Activated T-helper 17 cell treated with anti-CD3 and anti-CD28 coated beads, Interleukin-2, amount 50 U/mL, for 72 hours (primary cell): ENCODE data around the gene AOPEP. TPM values are rescaled to one million over a fixed set of nuclear protein-coding genes. Genes with fewer than 3 reads are reported as not detected.
A peak's percentile ranks its signal among the peaks of the same experiment; 100 is the strongest.
"Not testable (repeated sequence)": the region's sequence is repeated elsewhere in the genome, so short reads cannot be mapped to it uniquely, and the experiment has no call there.

Experiments
- ATAC-seq: fragments of 150-1000 bp; cut with Tn5 transposase; replicated peaks from 2 replicates; pipeline ENCODE4 v1.10.0; 2021; ENCODE audit warnings: mild to moderate bottlenecking, moderate library complexity
- H3K27ac Mint-ChIP-seq: one replicate; pipeline ENCODE4 v1.8.0; 2022; ENCODE audit warnings: mixed read lengths
- H3K27me3 Mint-ChIP-seq: one replicate; pipeline ENCODE4 v1.8.0; 2022; ENCODE audit warnings: mixed read lengths
- H3K36me3 Mint-ChIP-seq: one replicate; pipeline ENCODE4 v1.8.0; 2022; ENCODE audit warnings: low read depth, mild to moderate bottlenecking, mixed read lengths
- H3K4me1 Mint-ChIP-seq: one replicate; pipeline ENCODE4 v1.8.0; 2022; ENCODE audit warnings: mixed read lengths
- H3K4me3 Mint-ChIP-seq: one replicate; pipeline ENCODE4 v1.8.0; 2022; ENCODE audit warnings: mild to moderate bottlenecking, mixed read lengths
- H3K9me3 Mint-ChIP-seq: one replicate; pipeline ENCODE4 v1.8.0; 2022; ENCODE audit warnings: mixed read lengths
- total RNA-seq, 2 donors: library from RNA; stranded (reverse); gene quantifications; one replicate each; pipeline ENCODE4 v1.2.3, GENCODE V29; 2022

The AOPEP gene
- total RNA-seq, 2 donors from 2014 or later, result 15.5 to 16.4 TPM

DNA sequence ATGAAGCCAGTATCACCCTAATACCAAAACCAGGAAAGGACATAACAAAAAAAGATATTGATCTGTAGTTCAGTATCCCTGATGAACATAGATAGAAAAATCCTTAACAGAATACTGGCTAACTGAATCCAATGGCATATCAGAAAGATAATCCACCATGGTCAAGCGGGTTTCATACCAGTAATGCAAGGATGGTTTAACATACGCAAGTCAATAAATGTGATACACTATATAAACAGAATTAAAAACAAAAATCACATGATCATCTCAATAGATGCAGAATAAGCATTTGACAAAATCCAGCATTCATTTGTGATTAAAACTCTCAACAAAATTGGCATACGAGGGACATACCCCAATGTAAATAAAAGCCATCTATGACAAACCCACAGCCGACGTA is 110.9 kb downstream of the AOPEP start:
- Mint-ChIP-seq H3K36me3 (no peaks in the 10 kb centered on the region), H3K9me3 (peaks cover 9% of the 10 kb centered on the region), H3K27me3 (no peaks in the 10 kb centered on the region), H3K4me3 (no peak overlapping the region), H3K4me1 (peaks cover 24% of the 10 kb centered on the region), H3K27ac (no peak overlapping the region)
- ATAC-seq, result no peak

GRCh38 chr9:94839398-94839797 is 112.9 kb downstream of the AOPEP start:
- H3K36me3 Mint-ChIP-seq, result no peaks in the 10 kb centered on the region
- H3K27ac Mint-ChIP-seq, result peak overlapping the region; percentile 81
- peak; percentile 97 for ATAC-seq
- peaks cover 31% of the 10 kb centered on the region for H3K4me1 Mint-ChIP-seq
- peaks cover 9% of the 10 kb centered on the region for H3K9me3 Mint-ChIP-seq
- peak overlapping the region; percentile 19 for H3K4me3 Mint-ChIP-seq
- H3K27me3 Mint-ChIP-seq, result no peaks in the 10 kb centered on the region

GRCh38 chr9:94840738-94841137 is 114.2 kb downstream of the AOPEP start:
- Mint-ChIP-seq H3K4me3 (no peak overlapping the region), H3K9me3 (peaks cover 9% of the 10 kb centered on the region)

GRCh38 chr9:94843134-94843533 is 116.6 kb downstream of the AOPEP start:
- H3K36me3 Mint-ChIP-seq, result no peaks in the 10 kb centered on the region
- no peak overlapping the region for H3K27ac Mint-ChIP-seq
- peaks cover 29% of the 10 kb centered on the region for H3K4me1 Mint-ChIP-seq
- peaks cover 9% of the 10 kb centered on the region for H3K9me3 Mint-ChIP-seq
- no peaks in the 10 kb centered on the region for H3K27me3 Mint-ChIP-seq
- no peak overlapping the region for H3K4me3 Mint-ChIP-seq
- ATAC-seq, result no peak

More at GRCh38 chr9:94840738-94841137, 114.2 kb downstream of the AOPEP start:
- Mint-ChIP-seq H3K27me3 (no peaks in the 10 kb centered on the region), H3K4me1 (peaks cover 25% of the 10 kb centered on the region), H3K27ac (no peak overlapping the region), H3K36me3 (no peaks in the 10 kb centered on the region)
- no peak for ATAC-seq

- Mint-ChIP-seq H3K4me3 (no peak overlapping the region), H3K27me3 (no peaks in the 10 kb centered on the region), H3K9me3 (no peaks in the 10 kb centered on the region), H3K27ac (peak overlapping the region; percentile 29), H3K4me1 (peaks cover 14% of the 10 kb centered on the region), H3K36me3 (no peaks in the 10 kb centered on the region)
- no peak for ATAC-seq
Measured at GRCh38 chr9:94846739-94847138, 120.2 kb downstream of the AOPEP start.

DNA sequence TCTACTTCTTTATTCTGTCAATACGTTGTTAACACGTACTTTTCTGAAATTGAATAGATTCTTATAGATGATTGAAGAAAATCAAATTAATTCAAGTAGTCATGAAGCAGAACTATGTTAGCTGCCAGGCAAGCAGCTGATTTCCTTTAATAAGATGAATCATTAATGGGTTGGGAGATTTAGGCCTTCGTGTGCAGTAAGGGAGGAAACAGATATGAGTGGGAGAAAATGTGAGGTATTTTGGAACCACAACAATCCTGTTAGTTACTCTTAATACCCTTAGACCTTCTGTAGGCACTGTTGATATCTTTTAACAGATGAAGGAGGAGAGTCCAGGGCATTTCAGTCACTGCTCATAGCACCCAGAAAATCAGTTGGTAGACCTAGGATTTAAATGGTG is 121.0 kb downstream of the AOPEP start:
- H3K27ac Mint-ChIP-seq, result peak overlapping the region; percentile 29
- H3K4me1 Mint-ChIP-seq, result peaks cover 14% of the 10 kb centered on the region
- no peak overlapping the region for H3K4me3 Mint-ChIP-seq
- no peaks in the 10 kb centered on the region for H3K27me3 Mint-ChIP-seq
- no peaks in the 10 kb centered on the region for H3K36me3 Mint-ChIP-seq
- H3K9me3 Mint-ChIP-seq, result no peaks in the 10 kb centered on the region
- peak; percentile 55 for ATAC-seq

GRCh38 chr9:94848791-94849190 is 122.3 kb downstream of the AOPEP start:
- H3K27ac Mint-ChIP-seq, ATAC-seq, H3K9me3 Mint-ChIP-seq, H3K4me3 Mint-ChIP-seq, H3K4me1 Mint-ChIP-seq, H3K27me3 Mint-ChIP-seq, H3K36me3 Mint-ChIP-seq: not testable (repeated sequence)

DNA sequence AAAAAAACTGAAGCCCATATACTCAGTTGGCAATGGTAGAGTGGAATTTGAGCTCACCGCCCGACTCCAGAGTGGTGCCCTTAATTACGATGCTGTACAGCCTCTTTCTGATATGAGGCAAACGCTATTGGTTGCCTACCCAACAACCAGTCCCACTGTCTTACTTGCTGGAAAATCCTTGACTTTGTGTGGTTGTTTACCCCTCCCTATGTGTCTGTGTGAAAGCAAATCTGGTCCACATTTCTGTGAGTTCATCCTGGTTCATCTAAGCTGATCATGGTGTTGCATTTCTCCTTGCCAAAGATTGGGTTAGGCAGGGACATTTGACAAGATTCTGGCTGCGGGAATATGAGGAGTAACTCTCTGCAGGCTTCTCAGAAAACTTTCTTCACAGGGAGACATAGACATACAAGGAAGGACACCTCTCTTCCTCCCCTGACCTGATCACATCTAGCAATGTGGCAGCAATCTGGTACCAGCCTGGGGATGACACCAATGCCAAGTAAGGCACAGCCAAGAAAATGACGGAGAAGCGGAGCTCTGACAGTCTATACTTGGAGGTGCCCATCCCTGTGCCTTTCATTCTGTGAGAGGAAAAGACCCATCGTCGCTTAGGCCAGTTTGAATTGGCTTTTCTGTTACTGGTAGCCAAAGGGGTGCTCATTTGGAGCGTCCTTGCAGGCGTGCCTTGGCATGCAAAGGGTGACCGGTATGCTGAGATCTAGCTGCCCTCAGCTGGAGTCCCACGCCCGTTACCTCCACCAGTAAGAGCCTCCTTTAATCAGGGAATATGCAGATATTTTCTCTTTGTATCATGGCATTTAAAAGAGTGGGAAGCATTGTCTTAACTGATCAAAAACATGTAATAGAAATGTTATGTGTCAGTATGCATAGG is 124.3 kb downstream of the AOPEP start:
- no peak overlapping the region for H3K4me3 Mint-ChIP-seq
- H3K4me1 Mint-ChIP-seq, result peaks cover 7% of the 10 kb centered on the region
- H3K27ac Mint-ChIP-seq, result no peak overlapping the region
- no peaks in the 10 kb centered on the region for H3K9me3 Mint-ChIP-seq
- ATAC-seq, result no peak
- H3K36me3 Mint-ChIP-seq, result no peaks in the 10 kb centered on the region
- no peaks in the 10 kb centered on the region for H3K27me3 Mint-ChIP-seq

DNA sequence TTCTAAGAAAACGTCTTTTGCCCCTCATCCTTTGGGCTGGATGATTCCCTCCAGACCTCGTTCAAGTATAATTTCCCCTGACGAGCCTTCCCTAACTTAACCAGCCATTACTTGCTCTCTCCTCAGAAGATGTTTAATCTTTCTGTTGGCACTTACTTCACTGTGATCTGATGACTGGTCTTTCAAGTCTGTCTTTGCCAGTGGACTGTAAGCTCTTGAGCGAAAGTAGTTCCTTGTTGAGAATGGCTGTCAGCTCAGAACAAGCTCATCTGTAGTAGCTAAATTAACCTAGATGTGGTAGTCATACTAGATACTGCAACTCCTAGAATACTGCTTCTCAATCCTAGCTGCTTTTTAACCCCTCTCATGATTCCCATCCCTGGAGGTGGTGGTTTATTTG is 125.0 kb downstream of the AOPEP start:
- no peak overlapping the region for H3K27ac Mint-ChIP-seq
- H3K4me1 Mint-ChIP-seq, result peaks cover 7% of the 10 kb centered on the region
- no peak for ATAC-seq
- H3K9me3 Mint-ChIP-seq, result no peaks in the 10 kb centered on the region
- H3K27me3 Mint-ChIP-seq, result no peaks in the 10 kb centered on the region
- no peaks in the 10 kb centered on the region for H3K36me3 Mint-ChIP-seq
- no peak overlapping the region for H3K4me3 Mint-ChIP-seq

DNA sequence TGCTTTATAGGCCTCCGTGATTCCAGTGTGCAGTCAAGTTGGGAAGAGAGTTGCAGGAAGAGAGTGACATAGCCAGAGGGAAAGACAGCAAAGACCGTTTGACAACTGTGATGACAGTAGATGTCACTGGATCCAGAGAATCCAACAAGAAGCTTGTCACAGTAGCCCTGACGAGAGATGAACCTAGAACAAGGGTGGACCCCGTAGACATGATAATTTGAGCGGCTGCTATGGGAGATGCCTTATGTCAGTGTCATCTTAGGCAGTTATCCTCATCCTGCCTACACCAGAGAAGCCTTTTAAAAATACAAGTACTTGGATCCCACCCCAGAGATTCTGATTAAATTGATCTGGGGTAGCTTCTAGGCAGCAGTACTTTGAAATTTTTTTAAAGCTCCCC is 125.4 kb downstream of the AOPEP start:
- Mint-ChIP-seq H3K9me3 (no peaks in the 10 kb centered on the region), H3K36me3 (no peaks in the 10 kb centered on the region), H3K27ac (no peak overlapping the region), H3K4me3 (no peak overlapping the region), H3K27me3 (no peaks in the 10 kb centered on the region), H3K4me1 (peaks cover 6% of the 10 kb centered on the region)
- ATAC-seq, result no peak

GRCh38 chr9:94852373-94852772 is 125.9 kb downstream of the AOPEP start:
- H3K27ac Mint-ChIP-seq, result no peak overlapping the region
- no peaks in the 10 kb centered on the region for H3K9me3 Mint-ChIP-seq
- H3K4me1 Mint-ChIP-seq, result peaks cover 1% of the 10 kb centered on the region
- no peaks in the 10 kb centered on the region for H3K36me3 Mint-ChIP-seq
- no peaks in the 10 kb centered on the region for H3K27me3 Mint-ChIP-seq
- no peak overlapping the region for H3K4me3 Mint-ChIP-seq
- no peak for ATAC-seq

DNA sequence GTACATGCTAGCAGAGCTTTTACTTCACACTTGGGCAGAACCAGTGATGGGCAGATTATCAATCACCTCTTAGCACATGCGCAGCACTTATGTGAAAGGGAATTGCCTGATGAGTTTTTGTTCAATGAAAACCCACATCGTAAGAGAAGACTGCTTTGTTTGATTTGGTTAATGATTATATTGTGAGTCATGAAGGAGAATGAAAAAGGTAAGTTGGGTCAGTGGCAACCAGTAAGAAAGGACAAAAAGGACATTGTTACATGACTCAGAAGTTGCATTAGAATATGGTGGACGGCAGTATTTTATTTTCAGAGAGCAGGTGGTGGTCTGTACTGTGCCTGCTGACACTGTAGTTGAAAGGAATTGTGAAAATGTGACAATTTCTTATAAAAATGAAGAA is 127.4 kb downstream of the AOPEP start:
- Mint-ChIP-seq H3K4me3 (no peak overlapping the region), H3K4me1 (peaks cover 3% of the 10 kb centered on the region), H3K27me3 (no peaks in the 10 kb centered on the region), H3K36me3 (no peaks in the 10 kb centered on the region), H3K9me3 (peaks cover 4% of the 10 kb centered on the region), H3K27ac (no peak overlapping the region)
- ATAC-seq, result peak; percentile 14

DNA sequence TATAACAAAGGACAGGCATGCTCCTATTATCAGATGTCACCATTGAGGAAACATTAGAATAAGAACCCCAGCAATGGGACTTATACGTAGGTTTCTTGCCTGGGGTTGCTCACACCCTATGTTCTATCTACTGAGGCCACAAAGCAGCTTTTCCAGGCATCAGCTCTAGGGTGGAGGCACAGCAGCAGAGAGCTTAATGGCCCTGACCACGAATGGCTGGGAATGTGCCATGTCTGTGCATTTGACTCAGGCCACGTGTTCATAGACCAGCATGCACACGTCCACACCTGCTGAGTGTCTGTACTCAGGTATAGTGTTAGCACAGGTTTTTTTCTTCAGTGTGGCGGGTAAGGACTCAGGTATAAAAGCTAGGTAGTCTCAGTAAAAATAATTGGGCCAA is 129.4 kb downstream of the AOPEP start:
- no peak for ATAC-seq
- H3K4me3 Mint-ChIP-seq, result no peak overlapping the region
- no peaks in the 10 kb centered on the region for H3K36me3 Mint-ChIP-seq
- peaks cover 4% of the 10 kb centered on the region for H3K9me3 Mint-ChIP-seq
- peaks cover 20% of the 10 kb centered on the region for H3K4me1 Mint-ChIP-seq
- H3K27me3 Mint-ChIP-seq, result no peaks in the 10 kb centered on the region
- H3K27ac Mint-ChIP-seq, result no peak overlapping the region

DNA sequence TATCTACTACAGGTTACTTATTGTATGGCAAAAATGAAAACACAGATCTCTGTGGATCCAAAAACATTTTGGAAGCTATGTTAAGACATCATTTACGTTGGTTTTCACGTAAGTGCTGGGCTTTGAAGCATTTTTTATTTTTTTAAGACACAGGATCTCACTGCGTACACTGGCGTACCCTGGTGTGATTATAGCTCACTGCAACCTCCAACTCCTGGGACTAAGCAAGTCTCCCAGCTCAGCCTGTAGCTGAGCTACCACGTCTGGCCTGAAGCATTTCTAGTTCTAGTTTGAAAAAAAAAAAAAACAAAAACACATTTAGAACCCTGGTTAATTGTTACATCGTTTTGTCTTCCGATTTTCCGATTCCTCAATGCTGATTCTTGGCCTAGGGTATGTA is 131.3 kb downstream of the AOPEP start:
- ATAC-seq, result no peak
- Mint-ChIP-seq H3K4me3 (no peak overlapping the region), H3K36me3 (no peaks in the 10 kb centered on the region), H3K4me1 (peaks cover 34% of the 10 kb centered on the region), H3K9me3 (peaks cover 4% of the 10 kb centered on the region), H3K27ac (no peak overlapping the region), H3K27me3 (no peaks in the 10 kb centered on the region)

GRCh38 chr9:94859226-94859625 is 132.7 kb downstream of the AOPEP start:
- peaks cover 4% of the 10 kb centered on the region for H3K9me3 Mint-ChIP-seq
- no peak for ATAC-seq
- peak overlapping the region; percentile 83 for H3K27ac Mint-ChIP-seq
- peaks cover 35% of the 10 kb centered on the region for H3K4me1 Mint-ChIP-seq
- H3K4me3 Mint-ChIP-seq, result no peak overlapping the region
- no peaks in the 10 kb centered on the region for H3K36me3 Mint-ChIP-seq
- H3K27me3 Mint-ChIP-seq, result no peaks in the 10 kb centered on the region
